ENCODE measurements around the gene PHC3.
"Not testable (repeated sequence)": the region's sequence is repeated elsewhere in the genome, so short reads cannot be mapped to it uniquely, and the experiment has no call there.

The PHC3 gene

DNA sequence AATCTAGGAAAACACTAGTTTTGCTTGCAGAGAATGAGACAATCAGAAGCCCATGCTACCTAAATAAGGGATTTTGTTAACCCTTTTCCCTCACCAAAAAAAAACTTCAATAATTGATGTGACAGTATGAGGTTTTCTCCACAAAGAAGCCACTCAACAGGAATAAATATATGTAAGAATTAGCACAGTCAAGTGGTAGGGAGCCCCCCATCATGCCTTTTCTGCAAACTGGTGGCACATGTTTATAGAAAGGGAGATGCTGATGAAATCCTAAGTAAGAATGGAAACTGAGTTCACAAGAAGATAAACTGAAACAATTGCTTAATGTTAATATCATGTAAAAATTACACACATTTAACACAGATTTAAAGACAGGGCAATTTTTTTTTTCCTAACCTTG is 51.0 kb downstream of the PHC3 start:
- Histone ChIP-seq H3K4me1 (ENCODE audit: control insufficient read depth, insufficient read depth, low read length) (no peaks in the 10 kb centered on the region), H3K36me3 (ENCODE audit: control insufficient read depth, insufficient read depth, low read length) (peaks cover 16% of the 10 kb centered on the region), H3K27ac (ENCODE audit: insufficient read depth, low read depth, low read length, poor library complexity, severe bottlenecking) (no peak overlapping the region), H3K4me3 (ENCODE audit: insufficient read depth, low read depth, low read length) (no peak overlapping the region), H3K27me3 (ENCODE audit: control insufficient read depth, insufficient read depth, low read length, poor library complexity, severe bottlenecking) (no peaks in the 10 kb centered on the region), H3K9me3 (ENCODE audit: control insufficient read depth, low read length) (no peaks in the 10 kb centered on the region)

DNA sequence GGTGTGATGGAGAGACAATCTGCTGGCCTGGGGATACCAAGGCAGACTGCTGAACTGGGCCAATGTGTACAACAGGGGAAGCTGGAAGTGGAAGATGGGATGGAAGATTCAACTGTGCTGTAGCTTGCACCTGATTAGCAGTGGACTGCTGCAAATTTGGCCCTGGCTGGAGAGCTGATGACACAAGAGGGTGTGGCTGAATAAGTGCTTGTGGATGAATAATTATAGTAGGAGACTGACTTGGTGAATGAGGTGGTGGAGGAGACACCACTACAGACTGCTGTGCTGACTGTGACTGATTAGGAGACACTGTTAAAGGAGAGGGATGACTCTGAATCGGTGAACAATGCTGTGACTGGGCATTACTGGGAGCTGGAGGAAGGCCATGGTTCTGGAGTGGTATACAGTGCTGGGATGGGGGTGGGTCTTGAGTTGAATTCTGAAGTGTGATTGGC is 52.5 kb downstream of the PHC3 start:
- H3K9me3 ChIP-seq (ENCODE audit: control insufficient read depth, low read length): no peaks in the 10 kb centered on the region
- no peaks in the 10 kb centered on the region for H3K27me3 ChIP-seq (ENCODE audit: control insufficient read depth, insufficient read depth, low read length, poor library complexity, severe bottlenecking)
- peaks cover 16% of the 10 kb centered on the region for H3K36me3 ChIP-seq (ENCODE audit: control insufficient read depth, insufficient read depth, low read length)
- H3K4me1 ChIP-seq (ENCODE audit: control insufficient read depth, insufficient read depth, low read length): no peaks in the 10 kb centered on the region
- no peak overlapping the region for H3K4me3 ChIP-seq (ENCODE audit: insufficient read depth, low read depth, low read length)
- WGBS, 2 experiments: 93 to 100% methylated on average over 1 of the region's 1 CpG
- H3K27ac ChIP-seq (ENCODE audit: insufficient read depth, low read depth, low read length, poor library complexity, severe bottlenecking): no peak overlapping the region

DNA sequence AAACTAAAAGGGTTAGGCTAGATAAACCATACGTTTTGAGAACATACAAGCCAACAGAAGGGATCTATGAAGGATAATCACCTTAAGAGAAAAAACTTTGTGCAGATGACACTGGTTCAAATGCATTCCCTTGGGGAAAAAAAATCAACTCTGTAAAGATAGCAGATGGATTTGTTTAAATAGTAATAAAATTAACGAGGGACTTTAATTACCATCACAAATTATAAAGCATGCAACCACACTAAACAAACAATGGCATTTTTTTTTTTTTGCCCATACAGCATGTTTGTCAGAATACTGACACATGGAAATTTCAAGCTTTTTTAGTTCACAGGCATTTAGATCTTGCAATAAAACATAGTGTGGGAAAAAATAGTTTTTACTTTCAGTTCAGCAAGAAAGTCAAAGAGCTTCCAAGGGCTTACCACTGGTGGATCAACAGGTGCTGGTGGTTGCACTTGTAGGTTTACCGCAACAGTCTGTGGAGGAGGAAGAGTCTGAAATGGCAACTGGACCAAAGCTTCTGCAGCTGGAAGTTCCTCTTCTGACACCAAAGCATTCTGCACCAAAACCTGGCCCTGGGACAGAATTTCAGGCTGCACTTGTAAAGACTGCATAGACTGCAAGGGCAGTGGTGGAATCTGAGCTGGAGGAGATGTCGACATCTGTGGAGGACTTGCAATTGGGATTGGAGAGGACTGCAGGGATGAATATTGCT is 53.1 kb downstream of the PHC3 start:
- whole genome bisulfite sequencing, 2 experiments: 94 to 97% methylated on average over 3 to 4 of the region's 4 CpGs
- no peak overlapping the region for H3K4me3 ChIP-seq (ENCODE audit: insufficient read depth, low read depth, low read length)
- no peaks in the 10 kb centered on the region for H3K4me1 ChIP-seq (ENCODE audit: control insufficient read depth, insufficient read depth, low read length)
- H3K9me3 ChIP-seq (ENCODE audit: control insufficient read depth, low read length): no peaks in the 10 kb centered on the region
- no peaks in the 10 kb centered on the region for H3K27me3 ChIP-seq (ENCODE audit: control insufficient read depth, insufficient read depth, low read length, poor library complexity, severe bottlenecking)
- peaks cover 16% of the 10 kb centered on the region for H3K36me3 ChIP-seq (ENCODE audit: control insufficient read depth, insufficient read depth, low read length)
- H3K27ac ChIP-seq (ENCODE audit: insufficient read depth, low read depth, low read length, poor library complexity, severe bottlenecking): no peak overlapping the region

- H3K27ac ChIP-seq (ENCODE audit: insufficient read depth, low read depth, low read length, poor library complexity, severe bottlenecking): no peak overlapping the region
- peaks cover 25% of the 10 kb centered on the region for H3K36me3 ChIP-seq (ENCODE audit: control insufficient read depth, insufficient read depth, low read length)
Measured at GRCh38 chr3:170117134-170117533, 64.4 kb downstream of the PHC3 start.

DNA sequence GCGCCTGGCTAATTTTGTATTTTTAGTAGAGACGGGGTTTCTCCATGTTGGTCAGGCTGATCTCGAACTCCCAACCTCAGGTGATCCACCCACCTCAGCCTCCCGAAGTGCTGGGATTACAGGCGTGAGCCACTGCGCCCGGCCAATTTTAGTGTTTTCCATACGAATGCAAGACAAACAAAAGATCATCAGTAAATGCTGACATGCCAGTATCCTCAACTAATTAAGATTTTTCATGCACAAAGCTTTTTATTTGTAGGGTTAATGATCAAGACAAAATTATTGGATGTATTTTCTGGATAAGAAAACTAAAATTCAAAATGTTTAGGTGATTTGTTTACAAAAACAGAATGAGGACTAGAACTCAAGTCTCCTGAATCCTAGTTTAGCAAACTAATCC is 67.4 kb downstream of the PHC3 start:
- not testable (repeated sequence) for H3K27ac ChIP-seq (ENCODE audit: insufficient read depth, low read depth, low read length, poor library complexity, severe bottlenecking); H3K27me3 ChIP-seq (ENCODE audit: control insufficient read depth, insufficient read depth, low read length, poor library complexity, severe bottlenecking); H3K4me1 ChIP-seq (ENCODE audit: control insufficient read depth, insufficient read depth, low read length); H3K9me3 ChIP-seq (ENCODE audit: control insufficient read depth, low read length); H3K4me3 ChIP-seq (ENCODE audit: insufficient read depth, low read depth, low read length)
- peaks cover 17% of the 10 kb centered on the region for H3K36me3 ChIP-seq (ENCODE audit: control insufficient read depth, insufficient read depth, low read length)
- 86 to 89% methylated on average over 8 of the region's 8 CpGs for WGBS, 2 experiments

More at GRCh38 chr3:170117134-170117533, 64.4 kb downstream of the PHC3 start:
- no peaks in the 10 kb centered on the region for H3K4me1 ChIP-seq (ENCODE audit: control insufficient read depth, insufficient read depth, low read length)
- H3K4me3 ChIP-seq (ENCODE audit: insufficient read depth, low read depth, low read length): no peak overlapping the region
- H3K9me3 ChIP-seq (ENCODE audit: control insufficient read depth, low read length): no peaks in the 10 kb centered on the region
- no peaks in the 10 kb centered on the region for H3K27me3 ChIP-seq (ENCODE audit: control insufficient read depth, insufficient read depth, low read length, poor library complexity, severe bottlenecking)

DNA sequence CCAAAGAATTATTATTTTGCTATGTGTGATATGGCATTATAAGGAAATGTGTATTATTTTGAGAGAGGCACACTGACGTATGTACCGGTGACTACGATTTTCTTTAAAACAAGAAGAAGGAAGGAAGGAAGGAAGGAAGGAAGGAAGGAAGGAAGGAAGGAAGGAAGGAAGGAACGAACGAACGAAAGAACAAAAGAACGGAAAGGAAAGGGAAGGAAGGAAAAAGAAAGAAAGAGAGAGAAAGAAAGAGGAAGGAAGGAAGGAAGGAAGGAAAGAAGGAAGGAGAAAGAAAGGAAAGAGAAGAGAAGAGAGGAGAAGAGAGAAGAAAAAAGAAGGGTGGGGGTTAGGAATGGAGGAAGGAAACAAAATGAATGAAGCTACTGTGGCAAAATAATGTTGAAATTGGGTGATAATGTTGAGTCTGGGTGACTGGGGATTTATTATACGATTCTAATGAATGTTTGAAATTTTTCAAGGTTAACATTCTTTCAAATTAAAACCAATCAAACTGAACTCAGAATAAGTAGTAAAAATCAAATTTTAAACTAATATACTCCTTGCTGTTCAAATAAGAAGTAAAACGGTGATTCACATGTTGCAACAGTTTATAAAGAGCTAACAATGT is 70.3 kb downstream of the PHC3 start:
- Histone ChIP-seq H3K27me3 (ENCODE audit: control insufficient read depth, insufficient read depth, low read length, poor library complexity, severe bottlenecking) (no peaks in the 10 kb centered on the region), H3K9me3 (ENCODE audit: control insufficient read depth, low read length) (no peaks in the 10 kb centered on the region), H3K4me1 (ENCODE audit: control insufficient read depth, insufficient read depth, low read length) (no peaks in the 10 kb centered on the region), H3K27ac (ENCODE audit: insufficient read depth, low read depth, low read length, poor library complexity, severe bottlenecking) (no peak overlapping the region), H3K36me3 (ENCODE audit: control insufficient read depth, insufficient read depth, low read length) (peaks cover 16% of the 10 kb centered on the region), H3K4me3 (ENCODE audit: insufficient read depth, low read depth, low read length) (no peak overlapping the region)
- 92 to 93% methylated on average over 8 to 9 of the region's 9 CpGs for WGBS, 2 experiments

GRCh38 chr3:170109579-170110293 is 71.8 kb downstream of the PHC3 start:
- Histone ChIP-seq H3K4me1 (ENCODE audit: control insufficient read depth, insufficient read depth, low read length) (no peaks in the 10 kb centered on the region), H3K4me3 (ENCODE audit: insufficient read depth, low read depth, low read length) (no peak overlapping the region), H3K27ac (ENCODE audit: insufficient read depth, low read depth, low read length, poor library complexity, severe bottlenecking) (no peak overlapping the region), H3K27me3 (ENCODE audit: control insufficient read depth, insufficient read depth, low read length, poor library complexity, severe bottlenecking) (no peaks in the 10 kb centered on the region), H3K36me3 (ENCODE audit: control insufficient read depth, insufficient read depth, low read length) (peaks cover 8% of the 10 kb centered on the region), H3K9me3 (ENCODE audit: control insufficient read depth, low read length) (no peaks in the 10 kb centered on the region)
- 92 to 94% methylated on average over 2 of the region's 2 CpGs for WGBS, 2 experiments

DNA sequence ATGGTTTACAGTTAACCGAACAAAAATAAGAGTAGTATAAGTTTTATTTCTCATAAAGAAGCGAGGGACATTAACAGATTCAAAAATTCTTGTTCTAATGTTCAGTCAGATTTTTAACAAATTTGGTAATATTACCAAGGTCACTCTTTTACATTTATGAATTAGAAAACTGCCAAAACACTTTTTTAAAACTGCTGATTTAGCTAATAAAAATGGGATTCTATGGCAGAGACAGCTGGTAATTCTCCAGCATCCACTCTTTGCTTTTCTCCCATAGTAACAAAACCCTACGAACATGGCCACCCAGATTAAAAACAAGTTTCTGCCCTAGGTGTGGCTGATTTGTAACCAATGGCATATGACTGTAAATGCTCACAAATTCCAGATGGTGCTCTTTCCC is 72.6 kb downstream of the PHC3 start:
- H3K36me3 ChIP-seq (ENCODE audit: control insufficient read depth, insufficient read depth, low read length): peaks cover 8% of the 10 kb centered on the region
- no peaks in the 10 kb centered on the region for H3K4me1 ChIP-seq (ENCODE audit: control insufficient read depth, insufficient read depth, low read length)
- no peak overlapping the region for H3K4me3 ChIP-seq (ENCODE audit: insufficient read depth, low read depth, low read length)
- WGBS, 2 experiments: 92 to 93% methylated on average over 3 of the region's 3 CpGs
- no peaks in the 10 kb centered on the region for H3K27me3 ChIP-seq (ENCODE audit: control insufficient read depth, insufficient read depth, low read length, poor library complexity, severe bottlenecking)
- H3K9me3 ChIP-seq (ENCODE audit: control insufficient read depth, low read length): no peaks in the 10 kb centered on the region
- no peak overlapping the region for H3K27ac ChIP-seq (ENCODE audit: insufficient read depth, low read depth, low read length, poor library complexity, severe bottlenecking)

GRCh38 chr3:170107941-170108340 is 73.6 kb downstream of the PHC3 start:
- Histone ChIP-seq H3K27ac (ENCODE audit: insufficient read depth, low read depth, low read length, poor library complexity, severe bottlenecking) (no peak overlapping the region), H3K9me3 (ENCODE audit: control insufficient read depth, low read length) (no peaks in the 10 kb centered on the region), H3K4me1 (ENCODE audit: control insufficient read depth, insufficient read depth, low read length) (no peaks in the 10 kb centered on the region), H3K4me3 (ENCODE audit: insufficient read depth, low read depth, low read length) (no peak overlapping the region), H3K36me3 (ENCODE audit: control insufficient read depth, insufficient read depth, low read length) (peaks cover 4% of the 10 kb centered on the region), H3K27me3 (ENCODE audit: control insufficient read depth, insufficient read depth, low read length, poor library complexity, severe bottlenecking) (no peaks in the 10 kb centered on the region)
- WGBS, 2 experiments: 94 to 100% methylated on average over 1 of the region's 1 CpG

GRCh38 chr3:170102431-170102830 is 79.1 kb downstream of the PHC3 start:
- WGBS, 2 experiments: 96 to 99% methylated on average over 8 of the region's 8 CpGs
- Histone ChIP-seq H3K4me1 (ENCODE audit: control insufficient read depth, insufficient read depth, low read length) (no peaks in the 10 kb centered on the region), H3K27me3 (ENCODE audit: control insufficient read depth, insufficient read depth, low read length, poor library complexity, severe bottlenecking) (no peaks in the 10 kb centered on the region), H3K27ac (ENCODE audit: insufficient read depth, low read depth, low read length, poor library complexity, severe bottlenecking) (no peak overlapping the region), H3K4me3 (ENCODE audit: insufficient read depth, low read depth, low read length) (no peak overlapping the region), H3K9me3 (ENCODE audit: control insufficient read depth, low read length) (no peaks in the 10 kb centered on the region), H3K36me3 (ENCODE audit: control insufficient read depth, insufficient read depth, low read length) (peaks cover 13% of the 10 kb centered on the region)

Data from ectodermal cell (in vitro differentiated cells).